ENCODE data around the gene ROMO1.

The ROMO1 gene

GRCh38 chr20:35697696-35698297, 1.4 kb upstream of the ROMO1 start:
- TF ChIP-seq, protein P1, sequence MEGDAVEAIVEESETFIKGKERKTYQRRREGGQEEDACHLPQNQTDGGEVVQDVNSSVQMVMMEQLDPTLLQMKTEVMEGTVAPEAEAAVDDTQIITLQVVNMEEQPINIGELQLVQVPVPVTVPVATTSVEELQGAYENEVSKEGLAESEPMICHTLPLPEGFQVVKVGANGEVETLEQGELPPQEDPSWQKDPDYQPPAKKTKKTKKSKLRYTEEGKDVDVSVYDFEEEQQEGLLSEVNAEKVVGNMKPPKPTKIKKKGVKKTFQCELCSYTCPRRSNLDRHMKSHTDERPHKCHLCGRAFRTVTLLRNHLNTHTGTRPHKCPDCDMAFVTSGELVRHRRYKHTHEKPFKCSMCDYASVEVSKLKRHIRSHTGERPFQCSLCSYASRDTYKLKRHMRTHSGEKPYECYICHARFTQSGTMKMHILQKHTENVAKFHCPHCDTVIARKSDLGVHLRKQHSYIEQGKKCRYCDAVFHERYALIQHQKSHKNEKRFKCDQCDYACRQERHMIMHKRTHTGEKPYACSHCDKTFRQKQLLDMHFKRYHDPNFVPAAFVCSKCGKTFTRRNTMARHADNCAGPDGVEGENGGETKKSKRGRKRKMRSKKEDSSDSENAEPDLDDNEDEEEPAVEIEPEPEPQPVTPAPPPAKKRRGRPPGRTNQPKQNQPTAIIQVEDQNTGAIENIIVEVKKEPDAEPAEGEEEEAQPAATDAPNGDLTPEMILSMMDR (IDR thresholded peaks at IDR 0.05) = no peak
- peak overlapping the region; percentile 90 for H3K4me3 ChIP-seq
- peak overlapping the region in 1 of 2 donors; percentile 33 for H3K27ac ChIP-seq
- no peak for DNase-seq (ENCODE audit: low spot score)

DNA sequence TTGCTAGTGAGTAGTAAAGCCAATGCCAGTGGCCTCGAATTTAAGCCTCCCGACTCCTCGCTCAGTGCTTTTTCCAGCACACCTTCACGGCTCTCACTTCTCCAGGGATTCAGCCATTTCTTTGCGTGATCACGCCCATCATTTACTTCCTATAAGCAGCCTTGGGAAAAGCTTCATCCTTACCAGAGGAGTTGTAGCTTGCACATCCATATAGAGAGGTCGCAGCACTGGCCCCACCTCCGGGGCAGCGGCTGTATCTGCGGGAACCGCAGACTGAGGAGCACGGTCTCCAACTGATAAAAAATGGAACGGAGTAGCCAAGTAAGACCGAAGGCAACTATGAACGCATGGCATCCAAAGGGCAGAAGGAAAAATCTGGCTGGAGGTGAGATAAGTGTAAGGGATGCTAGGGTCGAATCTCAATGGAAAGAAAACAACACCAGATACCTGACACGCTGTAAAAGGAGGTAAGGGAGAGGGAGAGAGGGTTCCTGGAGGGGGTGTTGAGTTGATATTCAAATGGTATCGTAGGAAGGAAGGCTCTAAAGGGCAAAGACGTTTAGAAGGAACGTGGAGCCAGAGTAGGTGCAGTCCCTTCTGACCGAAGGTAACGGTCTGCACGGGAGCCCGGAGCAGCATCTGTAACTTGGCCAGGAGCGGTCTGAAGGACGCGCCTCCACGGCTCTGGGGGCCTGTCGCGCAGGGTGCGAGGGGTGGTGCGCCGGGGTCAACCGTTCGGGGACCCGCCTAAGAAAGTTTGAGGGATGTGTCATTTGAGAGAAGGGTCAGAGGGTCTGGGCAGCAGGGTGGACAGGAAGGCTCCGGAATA, 693 bp upstream of the ROMO1 start:
- TF ChIP-seq, protein P1 (IDR thresholded peaks at IDR 0.05) = no peak
- Histone ChIP-seq H3K4me3 (peak overlapping the region; percentile 90), H3K27ac (peak overlapping the region; percentile 90 to 93)
- DNase-seq (ENCODE audit: low spot score) = no peak

GRCh38 chr20:35699957-35700624, 886 bp downstream of the ROMO1 start:
- peak overlapping the region; percentile 90 for H3K4me3 ChIP-seq

GRCh38 chr20:35700625-35701148, 1.5 kb downstream of the ROMO1 start:
- TF ChIP-seq, protein P1 (IDR thresholded peaks at IDR 0.05) = no peak
- Histone ChIP-seq H3K27ac (peak overlapping the region; percentile 47 to 90), H3K4me3 (peak overlapping the region; percentile 90)
- DNase-seq (ENCODE audit: low spot score) = no peak

More at GRCh38 chr20:35699957-35700624, 886 bp downstream of the ROMO1 start:
- no peak for DNase-seq (ENCODE audit: low spot score)
- TF ChIP-seq, protein P1 (IDR thresholded peaks at IDR 0.05) = no peak
- peak overlapping the region; percentile 90 to 93 for H3K27ac ChIP-seq

DNA sequence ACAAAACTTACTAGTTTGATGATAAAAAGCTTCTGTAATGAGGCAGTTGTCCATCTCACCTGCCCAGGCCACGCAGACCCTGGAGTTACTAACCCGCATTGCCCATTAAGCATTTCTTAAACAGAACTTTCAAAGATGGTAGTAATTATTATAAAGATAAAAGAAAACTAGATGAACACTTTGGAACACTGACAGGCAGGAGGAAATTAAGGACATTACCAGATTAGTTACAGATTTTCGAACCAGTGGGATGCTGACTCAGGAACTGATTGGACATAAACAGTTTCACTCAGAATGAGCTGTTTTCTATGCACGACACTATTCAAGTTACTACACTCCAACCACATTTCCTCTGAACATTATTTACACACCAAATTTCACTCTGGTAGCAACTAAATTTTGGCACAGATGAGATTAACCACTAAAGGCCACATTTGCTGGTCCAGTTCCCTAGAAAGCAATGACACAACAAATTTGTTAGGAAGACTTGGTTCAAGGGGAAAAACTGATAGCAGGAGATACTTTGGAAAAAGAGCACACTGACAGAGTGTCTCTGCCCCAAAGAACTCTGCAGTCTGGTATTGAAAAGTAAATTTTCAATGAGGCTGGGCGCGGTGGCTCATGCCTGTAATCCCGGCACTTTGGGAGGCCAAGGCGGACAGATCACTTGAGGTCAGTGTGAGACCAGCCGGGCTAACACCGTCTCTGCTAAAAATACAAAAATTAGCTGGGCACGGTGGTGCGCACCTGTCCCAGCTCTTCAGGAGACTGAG, 3.0 kb downstream of the ROMO1 start:
- TF ChIP-seq, protein P1 (IDR thresholded peaks at IDR 0.05) = no peak
- DNase-seq (ENCODE audit: low spot score) = no peak
- Histone ChIP-seq H3K4me3 (no peak overlapping the region), H3K27ac (no peak overlapping the region)

DNA sequence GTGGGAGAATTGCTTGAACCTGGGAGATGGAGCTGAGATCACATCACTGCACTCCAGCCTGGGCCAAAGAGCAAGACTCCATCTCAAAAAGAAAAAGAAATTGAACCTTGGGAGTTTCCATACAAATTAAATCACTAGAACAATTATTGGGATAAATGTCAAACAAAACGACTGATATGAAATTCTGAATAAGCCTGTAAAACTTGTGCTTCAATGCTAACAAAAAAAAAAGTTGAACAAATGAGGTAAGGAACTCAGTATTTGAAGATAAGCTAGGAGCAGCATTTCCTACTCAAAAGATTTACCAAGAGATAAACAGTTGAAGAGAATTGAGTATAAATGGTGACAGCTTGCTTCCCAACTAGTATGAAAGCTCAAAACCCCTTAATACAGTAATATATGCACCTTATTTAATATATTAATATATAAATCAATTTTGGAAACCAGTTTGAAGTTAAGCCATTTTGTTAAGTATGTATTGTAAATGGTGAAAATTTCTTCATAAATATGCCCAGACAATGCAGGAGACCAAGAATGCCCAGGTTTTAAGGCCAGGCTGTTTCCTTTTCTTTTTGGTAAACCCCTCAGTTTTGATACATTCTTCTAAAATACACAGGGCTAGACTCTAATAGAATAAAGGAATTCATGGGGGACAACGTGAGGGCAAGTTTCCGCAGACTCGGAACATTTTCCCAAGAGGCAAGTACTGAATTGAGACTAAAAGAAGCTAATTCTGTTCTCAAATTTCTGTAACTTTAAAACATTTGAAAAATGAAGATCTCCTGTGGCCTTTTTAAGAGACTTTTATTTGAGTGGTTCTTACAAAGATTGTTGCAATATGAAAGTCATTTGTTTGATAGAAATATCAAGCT, 3.9 kb downstream of the ROMO1 start:
- TF ChIP-seq, protein P1 (IDR thresholded peaks at IDR 0.05) = no peak
- DNase-seq (ENCODE audit: low spot score) = no peak
- H3K4me3 ChIP-seq = no peak overlapping the region
- H3K27ac ChIP-seq = no peak overlapping the region
